ENCODE data around the gene TMEM59L. TPM values are rescaled to one million over a fixed set of nuclear protein-coding genes. Genes with fewer than 3 reads are reported as not detected.

Gene TMEM59L
- total and polyA plus RNA-seq, 2 donors (not counting 1 experiment from before 2014, with no cell fraction given), result not detected

GRCh38 chr19:18635831-18636182 is 23.1 kb downstream of the TMEM59L start:
- Histone ChIP-seq H3K9ac (ENCODE audit: low read length) (no peak overlapping the region), H3K4me1 (ENCODE audit: control insufficient read depth in 2 of 2, insufficient read depth in 2 of 2, low read length in 2 of 2) (peaks cover 12 to 27% of the 10 kb centered on the region in 2 donors), H3K79me2 (ENCODE audit: control insufficient read depth, insufficient read depth, low read length) (peaks cover 11% of the 10 kb centered on the region), H3K27me3 (replicated peaks in 1 of 4; ENCODE audit: control extremely low read depth in 1 of 4, control insufficient read depth in 3 of 4, insufficient read depth in 4 of 4, low read length in 3 of 4) (no peaks in the 10 kb centered on the region), H3K4me2 (replicated peaks; ENCODE audit: low read depth, low read length, poor library complexity, severe bottlenecking) (peak overlapping the region; percentile 91), H3K27ac (ENCODE audit: low read length in 2 of 2) (no peak overlapping the region), H3K36me3 (replicated peaks in 1 of 2; ENCODE audit: control extremely low read depth in 1 of 2, control insufficient read depth in 1 of 2, extremely low read depth in 1 of 2, insufficient read depth in 2 of 2, low read length in 1 of 2) (no peaks in the 10 kb centered on the region), H3K9me3 (ENCODE audit: control extremely low read depth in 1 of 3, control insufficient read depth in 2 of 3, insufficient read depth in 1 of 3, low read length in 2 of 3) (peaks cover 0 to 6% (median 0%) of the 10 kb centered on the region in 3 donors), H4K20me1 (ENCODE audit: control insufficient read depth, insufficient read depth, low read length, poor library complexity, severe bottlenecking) (no peaks in the 10 kb centered on the region), H2AFZ (ENCODE audit: insufficient read depth, low read depth, low read length, poor library complexity, severe bottlenecking) (no peak overlapping the region), H3K4me3 (ENCODE audit: control extremely low read depth in 1 of 5, extremely low read depth in 1 of 5, insufficient read depth in 1 of 5, low read depth in 2 of 5, low read length in 4 of 5) (peak overlapping the region in 1 of 5 experiments; percentile 71)
- CTCF ChIA-PET, result no interaction called here
- H3K4me1 Mint-ChIP-seq, result peaks cover 25% of the 10 kb centered on the region
- POLR2A ChIA-PET, result interaction anchor here (1.6 kb wide), 1 partner anchor 47 kb away, joined by 4 read pairs; the partner anchor contains the start of gene REX1BD
- no peak for TF ChIP-seq EZH2 (IDR thresholded peaks at IDR 0.05; ENCODE audit: borderline replicate concordance, insufficient read depth, low read depth, low read length, poor library complexity, severe bottlenecking)
- TF ChIP-seq CTCF (IDR thresholded peaks at IDR 0.05), result no peak
- peak overlapping the region; percentile 95 for H3K4me3 Mint-ChIP-seq
- intact Hi-C loops (cut with micrococcal nuclease), result loop anchor here (1.0 to 5.0 kb wide), 8 partner anchors 47 to 427 kb away; partner anchors contain the start of genes ARMC6, CRTC1, ELL and SLC25A42
- no peaks in the 10 kb centered on the region for H3K9me3 Mint-ChIP-seq (ENCODE audit: insufficient read depth)
- WGBS (ENCODE audit: insufficient coverage), result 0% methylated on average over 4 of the region's 6 CpGs
- H3K27me3 Mint-ChIP-seq, result peaks cover 3% of the 10 kb centered on the region
- peak overlapping the region; percentile 95 for H3K27ac Mint-ChIP-seq
- no peak for DNase-seq
- ATAC-seq (ENCODE audit: low read depth), result no peak

GRCh38 chr19:18636183-18636968 is 23.7 kb downstream of the TMEM59L start:
- H3K36me3 ChIP-seq (replicated peaks in 1 of 2; ENCODE audit: control extremely low read depth in 1 of 2, control insufficient read depth in 1 of 2, extremely low read depth in 1 of 2, insufficient read depth in 2 of 2, low read length in 1 of 2), result no peaks in the 10 kb centered on the region
- Mint-ChIP-seq H3K9me3 (ENCODE audit: insufficient read depth) (no peaks in the 10 kb centered on the region), H3K27me3 (peaks cover 3% of the 10 kb centered on the region), H3K4me1 (peaks cover 25% of the 10 kb centered on the region), H3K4me3 (peak overlapping the region; percentile 95), H3K27ac (peak overlapping the region; percentile 95)
- H3K9ac ChIP-seq (ENCODE audit: low read length), result peak overlapping the region; percentile 93
- TF ChIP-seq CTCF (IDR thresholded peaks at IDR 0.05) (no peak), EZH2 (IDR thresholded peaks at IDR 0.05; ENCODE audit: borderline replicate concordance, insufficient read depth, low read depth, low read length, poor library complexity, severe bottlenecking) (no peak)
- H3K4me3 ChIP-seq (ENCODE audit: control extremely low read depth in 1 of 5, extremely low read depth in 1 of 5, insufficient read depth in 1 of 5, low read depth in 2 of 5, low read length in 4 of 5), result peak overlapping the region in 4 of 5 experiments; percentile 71 to 95 (median 82)
- intact Hi-C loops (cut with micrococcal nuclease), result loop anchor here (1.0 to 5.0 kb wide), 8 partner anchors 47 to 427 kb away; partner anchors contain the start of genes ARMC6, CRTC1, ELL and SLC25A42
- peak overlapping the region; percentile 46 to 84 for H3K27ac ChIP-seq (ENCODE audit: low read length in 2 of 2)
- H2AFZ ChIP-seq (ENCODE audit: insufficient read depth, low read depth, low read length, poor library complexity, severe bottlenecking), result peak overlapping the region; percentile 97
- H3K79me2 ChIP-seq (ENCODE audit: control insufficient read depth, insufficient read depth, low read length), result peaks cover 13% of the 10 kb centered on the region
- no peaks in the 10 kb centered on the region for H3K27me3 ChIP-seq (replicated peaks in 1 of 4; ENCODE audit: control extremely low read depth in 1 of 4, control insufficient read depth in 3 of 4, insufficient read depth in 4 of 4, low read length in 3 of 4)
- peaks cover 0 to 6% (median 0%) of the 10 kb centered on the region in 3 donors for H3K9me3 ChIP-seq (ENCODE audit: control extremely low read depth in 1 of 3, control insufficient read depth in 2 of 3, insufficient read depth in 1 of 3, low read length in 2 of 3)
- CTCF ChIA-PET, result no interaction called here
- no peaks in the 10 kb centered on the region for H4K20me1 ChIP-seq (ENCODE audit: control insufficient read depth, insufficient read depth, low read length, poor library complexity, severe bottlenecking)
- peak overlapping the region; percentile 91 for H3K4me2 ChIP-seq (replicated peaks; ENCODE audit: low read depth, low read length, poor library complexity, severe bottlenecking)
- POLR2A ChIA-PET, result interaction anchor here (1.6 kb wide), 1 partner anchor 47 kb away, joined by 4 read pairs; the partner anchor contains the start of gene REX1BD
- peak; percentile 98 for DNase-seq
- ATAC-seq (ENCODE audit: low read depth), result peak; percentile 87
- peaks cover 12 to 27% of the 10 kb centered on the region in 2 donors for H3K4me1 ChIP-seq (ENCODE audit: control insufficient read depth in 2 of 2, insufficient read depth in 2 of 2, low read length in 2 of 2)
- under 1% methylated on average over 37 of the region's 44 CpGs for WGBS (ENCODE audit: insufficient coverage)
